Neural progenitor cell (in vitro differentiated cells): ENCODE measurements around the gene SLC25A19. TPM values are rescaled to one million over a fixed set of nuclear protein-coding genes. Genes with fewer than 3 reads are reported as not detected.

Source experiments
- DNase-seq: peaks from one replicate; pipeline ENCODE4 v3.0.0-alpha.2; 2016; ENCODE audit warnings: low spot score
- H2AFZ ChIP-seq: fragments of 200-600 bp; sonication (generic); replicated peaks from 2 replicates; pipeline ENCODE4 v1.6.1; 2016; ENCODE audit warnings: antibody characterized with exemption
- H3F3A ChIP-seq: fragments of 200-600 bp; sonication (generic); 2 replicates; pipeline ENCODE4 v1.6.1; 2016; ENCODE audit warnings: antibody characterized with exemption, low read depth
- H3K27ac ChIP-seq: fragments of 200-600 bp; sonication (generic); 2 replicates; pipeline ENCODE4 v1.5.1; 2016; ENCODE audit warnings: mild to moderate bottlenecking
- H3K27me3 ChIP-seq: fragments of 200-600 bp; sonication (generic); 2 replicates; pipeline ENCODE4 v1.6.1; 2016; ENCODE audit warnings: mild to moderate bottlenecking, moderate library complexity
- H3K36me3 ChIP-seq: fragments of 200-600 bp; sonication (generic); 2 replicates; pipeline ENCODE4 v1.5.1; 2016
- H3K4me1 ChIP-seq: fragments of 200-600 bp; sonication (generic); 2 replicates; pipeline ENCODE4 v1.6.1; 2016; ENCODE audit warnings: mixed run types
- H3K4me2 ChIP-seq: fragments of 200-600 bp; sonication (generic); 2 replicates; pipeline ENCODE4 v1.6.1; 2016
- H3K4me3 ChIP-seq: fragments of 200-600 bp; sonication (generic); 2 replicates; pipeline ENCODE4 v1.5.1; 2016
- H3K79me2 ChIP-seq: fragments of 200-600 bp; sonication (generic); 2 replicates; pipeline ENCODE4 v1.6.1; 2016; ENCODE audit warnings: low read depth
- H3K9ac ChIP-seq: fragments of 200-600 bp; sonication (generic); 2 replicates; pipeline ENCODE4 v1.6.1; 2016
- H3K9me3 ChIP-seq: fragments of 200-600 bp; sonication (generic); 2 replicates; pipeline ENCODE4 v1.5.1; 2016; ENCODE audit warnings: low read depth
- H4K20me1 ChIP-seq: fragments of 200-600 bp; sonication (generic); 2 replicates; pipeline ENCODE4 v1.6.1; 2016; ENCODE audit warnings: low read depth
- H3K27ac Mint-ChIP-seq: 3 replicates; pipeline ENCODE4 v1.8.0; 2021; ENCODE audit warnings: mixed read lengths
- H3K27me3 Mint-ChIP-seq: 2 replicates; pipeline ENCODE4 v1.8.0; 2022; ENCODE audit warnings: low read depth, mild to moderate bottlenecking, inconsistent platforms, moderate library complexity, mixed read lengths; ENCODE audit not compliant: insufficient read depth
- H3K36me3 Mint-ChIP-seq: 3 replicates; pipeline ENCODE4 v1.8.0; 2021; ENCODE audit warnings: mixed read lengths
- H3K4me1 Mint-ChIP-seq: 3 replicates; pipeline ENCODE4 v1.8.0; 2021; ENCODE audit warnings: mixed read lengths
- H3K4me3 Mint-ChIP-seq: 3 replicates; pipeline ENCODE4 v1.8.0; 2021; ENCODE audit warnings: mild to moderate bottlenecking, moderate library complexity, mixed read lengths
- H3K9me3 Mint-ChIP-seq: 3 replicates; pipeline ENCODE4 v1.8.0; 2020; ENCODE audit warnings: mixed read lengths
- EZH2 ChIP-seq: fragments of 200-600 bp; sonication (generic); IDR thresholded peaks from 2 replicates; pipeline ENCODE4 v1.6.1; 2017; ENCODE audit warnings: antibody characterized with exemption, mild to moderate bottlenecking, moderate library complexity
- EZH2phosphoT487 ChIP-seq: fragments of 200-600 bp; sonication (generic); IDR thresholded peaks from 2 replicates; pipeline ENCODE4 v1.6.1; 2017; ENCODE audit warnings: antibody characterized with exemption
- total RNA-seq: library from RNA; depleted of rRNA; stranded (reverse); fragments of >200 nt; gene quantifications from 2 replicates; pipeline ENCODE4 v1.2.3, GENCODE V29; 2015; ENCODE audit warnings: low replicate concordance
- TF ChIP-seq, protein P1 (sequence below): fragments of 200-600 bp; sonication (generic); IDR thresholded peaks from 2 replicates; pipeline ENCODE4 v1.5.1; 2017; ENCODE audit warnings: antibody characterized with exemption, mild to moderate bottlenecking

Gene SLC25A19
- total RNA-seq, 1 donor from 2014 or later, result 5.2 TPM

DNA sequence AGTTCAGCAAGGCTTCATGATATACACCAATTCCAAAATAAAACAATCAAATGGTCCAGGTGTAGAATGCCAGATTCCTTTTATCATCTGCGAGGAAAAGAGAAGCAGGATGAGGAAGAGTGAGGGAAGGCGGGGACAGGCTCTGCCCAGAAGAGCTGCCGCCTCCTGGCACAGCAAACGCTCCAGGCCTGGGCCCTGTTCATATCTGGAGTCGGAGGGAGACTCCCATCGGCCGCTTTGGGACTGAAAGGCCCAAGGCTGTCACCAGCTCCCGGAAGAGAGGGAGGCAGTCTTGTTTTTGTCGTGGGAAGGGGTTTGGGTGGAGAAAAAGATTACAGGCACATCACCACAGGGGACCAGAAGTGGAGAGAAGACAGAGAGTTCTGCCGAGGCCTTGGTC lies 29.0 kb upstream of the SLC25A19 start:
- Mint-ChIP-seq H3K27me3 (peaks cover 2% of the 10 kb centered on the region), H3K4me1 (peaks cover 6% of the 10 kb centered on the region), H3K4me3 (no peak overlapping the region), H3K36me3 (peaks cover 8% of the 10 kb centered on the region), H3K9me3 (no peaks in the 10 kb centered on the region), H3K27ac (no peak overlapping the region)
- Histone ChIP-seq H3K4me3 (no peak overlapping the region), H3K27ac (peak overlapping the region; percentile 20), H3F3A (peaks cover 14% of the 10 kb centered on the region), H3K4me2 (no peak overlapping the region), H3K27me3 (no peaks in the 10 kb centered on the region), H3K4me1 (peaks cover 10% of the 10 kb centered on the region), H3K9me3 (no peaks in the 10 kb centered on the region), H2AFZ (no peak overlapping the region), H3K79me2 (no peaks in the 10 kb centered on the region), H3K36me3 (no peaks in the 10 kb centered on the region), H4K20me1 (peaks cover 19% of the 10 kb centered on the region), H3K9ac (no peak overlapping the region)
- TF ChIP-seq EZH2phosphoT487 (no peak), EZH2 (no peak)
- TF ChIP-seq, protein P1, sequence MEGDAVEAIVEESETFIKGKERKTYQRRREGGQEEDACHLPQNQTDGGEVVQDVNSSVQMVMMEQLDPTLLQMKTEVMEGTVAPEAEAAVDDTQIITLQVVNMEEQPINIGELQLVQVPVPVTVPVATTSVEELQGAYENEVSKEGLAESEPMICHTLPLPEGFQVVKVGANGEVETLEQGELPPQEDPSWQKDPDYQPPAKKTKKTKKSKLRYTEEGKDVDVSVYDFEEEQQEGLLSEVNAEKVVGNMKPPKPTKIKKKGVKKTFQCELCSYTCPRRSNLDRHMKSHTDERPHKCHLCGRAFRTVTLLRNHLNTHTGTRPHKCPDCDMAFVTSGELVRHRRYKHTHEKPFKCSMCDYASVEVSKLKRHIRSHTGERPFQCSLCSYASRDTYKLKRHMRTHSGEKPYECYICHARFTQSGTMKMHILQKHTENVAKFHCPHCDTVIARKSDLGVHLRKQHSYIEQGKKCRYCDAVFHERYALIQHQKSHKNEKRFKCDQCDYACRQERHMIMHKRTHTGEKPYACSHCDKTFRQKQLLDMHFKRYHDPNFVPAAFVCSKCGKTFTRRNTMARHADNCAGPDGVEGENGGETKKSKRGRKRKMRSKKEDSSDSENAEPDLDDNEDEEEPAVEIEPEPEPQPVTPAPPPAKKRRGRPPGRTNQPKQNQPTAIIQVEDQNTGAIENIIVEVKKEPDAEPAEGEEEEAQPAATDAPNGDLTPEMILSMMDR, result no peak
- DNase-seq, result no peak

DNA sequence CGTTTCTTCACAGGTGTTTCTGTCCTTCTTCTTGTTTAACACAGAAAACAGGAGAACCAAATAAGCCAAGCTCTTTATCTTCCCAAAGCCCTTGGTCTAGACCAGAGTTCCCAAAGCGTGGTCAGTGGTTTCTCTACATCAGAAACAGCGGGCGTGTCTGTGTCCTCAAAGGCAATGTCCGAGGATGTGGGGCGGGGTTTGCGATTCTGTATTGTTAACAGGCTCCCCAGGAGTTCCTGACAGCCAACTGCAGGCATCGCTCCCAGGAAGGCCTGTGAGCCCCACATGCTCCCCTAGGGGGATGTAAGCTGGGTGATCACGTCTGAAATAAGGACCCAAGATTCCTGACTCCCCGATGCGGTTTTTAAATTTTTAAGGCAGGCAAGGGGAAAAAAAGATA lies 28.4 kb upstream of the SLC25A19 start:
- H3K27me3 ChIP-seq, result no peaks in the 10 kb centered on the region
- no peaks in the 10 kb centered on the region for H3K9me3 Mint-ChIP-seq
- no peaks in the 10 kb centered on the region for H3K36me3 ChIP-seq
- H3F3A ChIP-seq, result peaks cover 12% of the 10 kb centered on the region
- no peaks in the 10 kb centered on the region for H3K9me3 ChIP-seq
- no peak overlapping the region for H3K4me3 ChIP-seq
- no peak overlapping the region for H3K4me3 Mint-ChIP-seq
- TF ChIP-seq, protein P1, result no peak
- TF ChIP-seq EZH2phosphoT487 (no peak), EZH2 (no peak)
- peak; percentile 60 for DNase-seq
- no peaks in the 10 kb centered on the region for H3K79me2 ChIP-seq
- H3K4me1 Mint-ChIP-seq, result peaks cover 4% of the 10 kb centered on the region
- peaks cover 2% of the 10 kb centered on the region for H3K27me3 Mint-ChIP-seq
- H3K4me1 ChIP-seq, result peaks cover 10% of the 10 kb centered on the region
- no peak overlapping the region for H3K9ac ChIP-seq
- H3K27ac Mint-ChIP-seq, result no peak overlapping the region
- no peak overlapping the region for H2AFZ ChIP-seq
- peaks cover 16% of the 10 kb centered on the region for H4K20me1 ChIP-seq
- no peak overlapping the region for H3K4me2 ChIP-seq
- H3K36me3 Mint-ChIP-seq, result peaks cover 8% of the 10 kb centered on the region
- no peak overlapping the region for H3K27ac ChIP-seq

DNA sequence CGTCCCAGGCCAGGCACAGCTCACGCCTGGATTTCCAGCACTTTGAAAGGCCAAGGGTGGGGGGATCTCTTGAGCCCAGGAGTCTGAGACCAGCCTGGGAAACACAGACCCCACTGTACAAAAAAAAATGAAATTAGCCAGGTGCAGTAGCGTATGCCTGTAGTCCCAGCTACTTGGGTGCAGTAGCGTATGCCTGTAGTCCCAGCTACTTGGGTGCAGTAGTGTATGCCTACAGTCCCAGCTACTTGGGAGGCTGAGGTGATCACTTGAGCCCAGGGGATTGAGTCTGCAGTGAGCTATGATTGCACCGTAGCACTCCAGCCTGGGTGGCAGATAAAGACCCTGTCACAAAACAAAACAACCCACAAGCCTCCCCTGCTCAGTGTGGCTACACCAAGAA lies 27.0 kb upstream of the SLC25A19 start:
- Histone ChIP-seq H3K4me2 (no peak overlapping the region), H3K4me3 (no peak overlapping the region), H4K20me1 (peaks cover 14% of the 10 kb centered on the region), H3K4me1 (peaks cover 10% of the 10 kb centered on the region), H3K9me3 (no peaks in the 10 kb centered on the region), H3K9ac (no peak overlapping the region), H3K79me2 (no peaks in the 10 kb centered on the region), H3K27me3 (no peaks in the 10 kb centered on the region), H3K27ac (no peak overlapping the region), H3F3A (peaks cover 9% of the 10 kb centered on the region), H2AFZ (no peak overlapping the region), H3K36me3 (no peaks in the 10 kb centered on the region)
- peaks cover 4% of the 10 kb centered on the region for H3K4me1 Mint-ChIP-seq
- no peak for TF ChIP-seq EZH2
- peak overlapping the region; percentile 8 for H3K27ac Mint-ChIP-seq
- peaks cover 8% of the 10 kb centered on the region for H3K36me3 Mint-ChIP-seq
- DNase-seq, result no peak
- H3K27me3 Mint-ChIP-seq, result peaks cover 7% of the 10 kb centered on the region
- H3K9me3 Mint-ChIP-seq, result no peaks in the 10 kb centered on the region
- H3K4me3 Mint-ChIP-seq, result no peak overlapping the region

DNA sequence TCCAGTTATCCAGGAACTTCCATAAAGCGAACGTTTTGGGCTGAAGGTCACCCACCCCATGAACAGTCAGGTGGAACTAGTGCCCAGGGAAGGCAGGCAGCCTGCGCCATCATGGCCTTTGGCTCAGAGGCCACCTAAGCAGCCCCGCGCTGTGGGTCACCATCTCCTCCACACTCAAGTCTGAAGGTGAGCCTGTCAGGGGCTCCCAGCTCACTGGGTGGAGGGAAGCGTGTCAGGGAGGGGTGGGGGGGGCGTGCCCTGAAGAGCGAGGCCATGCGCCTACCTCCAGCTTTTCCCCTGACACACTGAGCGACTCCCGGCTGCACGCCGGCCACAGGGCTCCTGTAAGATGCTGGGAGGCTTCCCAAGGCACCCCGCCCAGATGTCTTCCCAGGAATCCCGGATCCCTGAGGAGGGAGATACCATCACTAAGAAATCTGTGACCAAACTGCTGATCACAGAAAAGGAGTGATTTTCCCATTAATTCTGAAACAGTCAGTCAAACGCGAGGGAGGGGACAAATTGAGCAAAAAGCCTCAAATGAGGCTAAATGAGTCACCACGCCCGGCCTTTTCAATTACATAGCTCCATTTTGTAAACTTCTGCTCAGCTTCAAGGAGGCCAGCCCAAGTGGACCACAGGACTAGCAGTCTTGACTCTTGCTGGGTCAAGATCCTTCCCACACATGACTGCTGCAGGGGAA lies 26.5 kb upstream of the SLC25A19 start:
- H4K20me1 ChIP-seq, result peaks cover 14% of the 10 kb centered on the region
- no peaks in the 10 kb centered on the region for H3K27me3 ChIP-seq
- TF ChIP-seq EZH2phosphoT487 (no peak), EZH2 (no peak)
- TF ChIP-seq, protein P1, result no peak
- peaks cover 9% of the 10 kb centered on the region for H3F3A ChIP-seq
- Mint-ChIP-seq H3K4me3 (no peak overlapping the region), H3K27me3 (peaks cover 7% of the 10 kb centered on the region), H3K9me3 (no peaks in the 10 kb centered on the region), H3K36me3 (peaks cover 8% of the 10 kb centered on the region), H3K4me1 (peaks cover 4% of the 10 kb centered on the region), H3K27ac (peak overlapping the region; percentile 8)
- H3K4me2 ChIP-seq, result no peak overlapping the region
- no peaks in the 10 kb centered on the region for H3K9me3 ChIP-seq
- no peak overlapping the region for H3K27ac ChIP-seq
- no peak overlapping the region for H3K9ac ChIP-seq
- no peak overlapping the region for H2AFZ ChIP-seq
- no peaks in the 10 kb centered on the region for H3K36me3 ChIP-seq
- H3K4me1 ChIP-seq, result peaks cover 10% of the 10 kb centered on the region
- no peak for DNase-seq
- H3K4me3 ChIP-seq, result no peak overlapping the region
- no peaks in the 10 kb centered on the region for H3K79me2 ChIP-seq
